ENCODE data around the gene SYTL1. TPM values are rescaled to one million over a fixed set of nuclear protein-coding genes. Genes with fewer than 3 reads are reported as not detected.

SYTL1 gene
- polyA plus RNA-seq, 1 donor from 2014 or later, result not detected

- no peak overlapping the region for H3K4me2 ChIP-seq (ENCODE audit: low read length)
- H3K79me2 ChIP-seq (replicated peaks; ENCODE audit: insufficient read depth, low read length), result no peaks in the 10 kb centered on the region
- no peaks in the 10 kb centered on the region for H3K36me3 ChIP-seq (ENCODE audit: insufficient read depth, low read length)
- H3K4me3 ChIP-seq (ENCODE audit: low read length), result no peak overlapping the region
- H3K9ac ChIP-seq (ENCODE audit: low read length), result no peak overlapping the region
- no peak overlapping the region for H3K27ac ChIP-seq (ENCODE audit: low read length)
- H3K27me3 ChIP-seq (ENCODE audit: insufficient read depth, low read depth, low read length), result peaks cover under 1% of the 10 kb centered on the region
- TF ChIP-seq POLR2AphosphoS5 (IDR thresholded peaks at IDR 0.05) (no peak), EP300 (conservative IDR thresholded peaks at IDR 0.05; ENCODE audit: poor library complexity, severe bottlenecking) (no peak), REST (IDR thresholded peaks at IDR 0.05; ENCODE audit: borderline replicate concordance) (no peak), RAD21 (conservative IDR thresholded peaks at IDR 0.05) (no peak), SMC3 (conservative IDR thresholded peaks at IDR 0.05; ENCODE audit: poor library complexity) (no peak)
- H2AFZ ChIP-seq (ENCODE audit: low read depth, low read length), result no peak overlapping the region
- H3F3A ChIP-seq (ENCODE audit: insufficient read depth, low read length, poor library complexity, severe bottlenecking), result no peaks in the 10 kb centered on the region
- H4K20me1 ChIP-seq (ENCODE audit: insufficient read depth), result no peaks in the 10 kb centered on the region
- H3K9me2 ChIP-seq (ENCODE audit: insufficient read depth, low read length), result no peaks in the 10 kb centered on the region
- no peaks in the 10 kb centered on the region for H3K9me3 ChIP-seq (ENCODE audit: low read length)
These were observed 1.8 kb downstream of the SYTL1 start for GRCh38 chr1:27343639-27344025.

- Histone ChIP-seq H3K4me3 (ENCODE audit: low read length) (no peak overlapping the region), H3F3A (ENCODE audit: insufficient read depth, low read length, poor library complexity, severe bottlenecking) (no peaks in the 10 kb centered on the region), H3K79me2 (replicated peaks; ENCODE audit: insufficient read depth, low read length) (no peaks in the 10 kb centered on the region), H3K9me3 (ENCODE audit: low read length) (no peaks in the 10 kb centered on the region), H3K27me3 (ENCODE audit: insufficient read depth, low read depth, low read length) (peaks cover 17% of the 10 kb centered on the region), H4K20me1 (ENCODE audit: insufficient read depth) (no peaks in the 10 kb centered on the region), H3K4me2 (ENCODE audit: low read length) (no peak overlapping the region), H3K27ac (ENCODE audit: low read length) (no peak overlapping the region), H3K36me3 (ENCODE audit: insufficient read depth, low read length) (no peaks in the 10 kb centered on the region), H2AFZ (ENCODE audit: low read depth, low read length) (no peak overlapping the region), H3K9me2 (ENCODE audit: insufficient read depth, low read length) (no peaks in the 10 kb centered on the region), H3K9ac (ENCODE audit: low read length) (no peak overlapping the region)
- TF ChIP-seq EZH2 (IDR thresholded peaks at IDR 0.05; ENCODE audit: borderline replicate concordance, insufficient read depth, low read length, poor library complexity, severe bottlenecking) (no peak), MXI1 (conservative IDR thresholded peaks at IDR 0.05; ENCODE audit: poor library complexity, severe bottlenecking) (no peak), REST (IDR thresholded peaks at IDR 0.05; ENCODE audit: borderline replicate concordance) (no peak), SMC3 (conservative IDR thresholded peaks at IDR 0.05; ENCODE audit: poor library complexity) (no peak), RAD21 (conservative IDR thresholded peaks at IDR 0.05) (no peak), POLR2AphosphoS5 (IDR thresholded peaks at IDR 0.05) (no peak), EP300 (conservative IDR thresholded peaks at IDR 0.05; ENCODE audit: poor library complexity, severe bottlenecking) (no peak), CTCF (IDR thresholded peaks at IDR 0.05; ENCODE audit: poor library complexity, severe bottlenecking) (no peak), TAF1 (IDR thresholded peaks at IDR 0.05; ENCODE audit: low read depth) (no peak)
These were observed 3.5 kb downstream of the SYTL1 start for GRCh38 chr1:27345272-27345671.

All from neural cell (in vitro differentiated cells).